Duodenal mucosa (tissue), 2 donors: ENCODE data around the gene CAST.

Source experiments
- H3K27ac ChIP-seq: one replicate; pipeline ENCODE4 v1.7.0; 2013; ENCODE audit warnings: low read depth, low read length
- H3K27me3 ChIP-seq, 2 donors: one replicate each; pipeline ENCODE4 v1.7.0; 2013; ENCODE audit warnings: low read length in 2 of 2, control low read depth in 1 of 2; ENCODE audit not compliant: insufficient read depth in 2 of 2, control insufficient read depth in 1 of 2
- H3K36me3 ChIP-seq, 2 donors: one replicate each; pipeline ENCODE4 v1.7.0; 2013; ENCODE audit warnings: low read length in 2 of 2, control low read depth in 1 of 2; ENCODE audit not compliant: insufficient read depth in 2 of 2, control insufficient read depth in 1 of 2
- H3K4me1 ChIP-seq, 2 donors: one replicate each; pipeline ENCODE4 v1.7.0; 2013; ENCODE audit warnings: low read length in 2 of 2, control low read depth in 1 of 2; ENCODE audit not compliant: insufficient read depth in 2 of 2, control insufficient read depth in 1 of 2
- H3K4me3 ChIP-seq, 2 donors: one replicate each; pipeline ENCODE4 v1.7.0; 2013; ENCODE audit warnings: low read length in 2 of 2, low read depth in 1 of 2
- H3K9ac ChIP-seq, 2 donors: one replicate each; pipeline ENCODE4 v1.7.0; 2013; ENCODE audit warnings: low read length in 2 of 2, low read depth in 1 of 2
- H3K9me3 ChIP-seq, 2 donors: one replicate each; pipeline ENCODE4 v1.7.0; 2013; ENCODE audit warnings: low read length in 2 of 2, control low read depth in 1 of 2; ENCODE audit not compliant: control insufficient read depth in 1 of 2

The CAST gene

DNA sequence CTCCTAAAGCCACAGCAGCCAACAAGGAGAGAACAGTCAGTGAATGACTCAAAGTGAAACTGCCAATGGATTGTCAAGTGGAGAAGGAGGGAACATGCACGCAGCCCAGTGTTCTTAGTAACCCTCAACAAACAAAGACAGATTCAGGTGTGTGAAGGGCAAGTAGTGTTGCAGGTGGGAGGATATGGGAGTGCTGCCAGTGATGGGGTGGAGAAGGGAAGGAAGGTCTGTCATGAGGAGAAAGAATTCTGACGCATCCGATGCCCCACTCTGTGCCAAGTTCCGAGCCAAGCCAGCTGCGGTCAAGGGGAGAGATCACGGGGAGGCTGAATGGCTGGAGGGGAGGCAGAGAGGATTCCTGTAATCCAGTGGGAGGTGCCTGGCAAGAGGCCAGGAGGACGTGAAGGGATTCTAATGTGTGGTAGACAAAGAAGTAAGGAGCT, 56.5 kb downstream of the CAST start:
- no peaks in the 10 kb centered on the region for H3K27me3 ChIP-seq
- H3K9me3 ChIP-seq, result no peaks in the 10 kb centered on the region
- H3K27ac ChIP-seq, result no peak overlapping the region
- H3K4me1 ChIP-seq, result peaks cover 51 to 61% of the 10 kb centered on the region in 2 donors
- H3K4me3 ChIP-seq, result peak overlapping the region in 1 of 2 donors; percentile 30
- H3K9ac ChIP-seq, result no peak overlapping the region
- no peaks in the 10 kb centered on the region for H3K36me3 ChIP-seq

DNA sequence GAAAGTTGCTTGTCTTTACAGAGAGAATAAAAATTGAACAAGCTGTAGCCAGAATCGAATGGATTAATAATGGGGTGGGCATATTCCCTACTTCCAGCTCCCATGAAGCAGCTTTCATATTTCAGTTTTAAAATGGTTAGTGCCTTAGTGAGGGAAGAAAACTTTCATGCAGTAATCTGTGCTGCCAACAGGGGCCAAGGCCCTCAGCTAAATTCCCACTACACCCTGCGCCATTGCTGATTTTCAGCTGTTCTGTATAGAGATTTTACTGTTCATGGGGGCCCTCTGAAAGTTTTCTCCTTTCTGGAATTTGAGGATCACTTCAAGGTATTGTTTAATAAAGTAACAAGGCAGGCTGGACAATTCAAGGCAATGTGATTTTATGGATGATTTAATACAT, 58.2 kb downstream of the CAST start:
- H3K9me3 ChIP-seq, result no peaks in the 10 kb centered on the region
- no peak overlapping the region for H3K4me3 ChIP-seq
- H3K9ac ChIP-seq, result no peak overlapping the region
- peaks cover 34 to 43% of the 10 kb centered on the region in 2 donors for H3K4me1 ChIP-seq
- no peaks in the 10 kb centered on the region for H3K27me3 ChIP-seq
- no peak overlapping the region for H3K27ac ChIP-seq
- H3K36me3 ChIP-seq, result peaks cover 6% of the 10 kb centered on the region in 2 donors

DNA sequence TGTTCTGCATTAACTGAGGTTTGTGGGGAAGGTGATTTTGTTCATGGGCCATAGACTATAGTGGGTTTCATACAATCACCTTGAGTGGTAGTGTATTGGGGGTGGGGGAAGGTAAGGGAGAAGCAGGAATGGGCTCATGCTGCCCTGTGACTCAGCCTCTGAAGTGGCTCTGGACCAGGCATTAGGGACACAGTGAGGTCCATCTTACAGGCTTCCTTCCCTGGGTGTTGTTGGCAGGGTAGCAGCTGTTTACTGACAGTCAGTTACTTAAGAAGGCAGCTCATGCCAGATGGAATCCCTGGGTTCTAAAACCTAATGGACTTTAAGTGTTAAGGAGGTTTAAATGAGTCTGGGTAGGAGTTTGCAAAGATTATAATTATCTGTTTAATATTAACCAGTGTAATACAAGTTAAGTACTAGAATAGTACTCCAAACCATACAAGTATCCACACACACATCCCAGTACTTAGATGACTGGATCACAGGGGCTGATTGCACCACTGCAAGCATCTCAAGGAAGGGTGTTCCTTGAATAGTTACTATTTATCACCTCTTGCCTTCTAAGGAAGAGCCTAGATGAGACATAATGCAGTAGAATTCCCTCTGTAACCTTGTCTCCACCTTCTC, 59.3 kb downstream of the CAST start:
- H3K9ac ChIP-seq, result no peak overlapping the region
- peaks cover 7% of the 10 kb centered on the region in 2 donors for H3K36me3 ChIP-seq
- no peaks in the 10 kb centered on the region for H3K27me3 ChIP-seq
- peaks cover 30 to 33% of the 10 kb centered on the region in 2 donors for H3K4me1 ChIP-seq
- no peaks in the 10 kb centered on the region for H3K9me3 ChIP-seq
- H3K27ac ChIP-seq, result no peak overlapping the region
- no peak overlapping the region for H3K4me3 ChIP-seq

- Histone ChIP-seq H3K36me3 (peaks cover 14 to 28% of the 10 kb centered on the region in 2 donors), H3K9me3 (no peaks in the 10 kb centered on the region), H3K27me3 (no peaks in the 10 kb centered on the region), H3K27ac (no peak overlapping the region), H3K9ac (no peak overlapping the region), H3K4me3 (no peak overlapping the region), H3K4me1 (peaks cover 8 to 9% of the 10 kb centered on the region in 2 donors)
Measured at GRCh38 chr5:96725257-96725656, 63.1 kb downstream of the CAST start.

DNA sequence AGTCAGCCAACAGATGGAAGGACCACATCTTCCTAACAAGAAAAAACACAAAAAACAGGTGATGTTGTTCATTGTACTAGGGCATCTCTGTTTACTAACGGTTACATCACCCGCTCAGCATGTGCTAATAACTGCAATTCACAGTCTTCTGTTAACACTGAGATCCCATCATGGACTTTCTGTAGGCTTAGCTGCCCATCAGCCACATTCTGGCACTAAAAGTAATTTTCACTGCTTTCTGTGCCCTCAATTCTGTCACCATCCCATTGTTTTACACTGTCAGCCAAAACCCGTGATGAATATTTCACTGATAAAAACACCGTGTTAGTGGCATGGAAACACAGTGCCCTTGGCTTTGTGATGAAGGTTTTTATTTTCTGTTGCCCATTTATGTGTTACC, 64.6 kb downstream of the CAST start:
- no peak overlapping the region for H3K9ac ChIP-seq
- H3K4me3 ChIP-seq, result no peak overlapping the region
- H3K4me1 ChIP-seq, result peaks cover 2 to 3% of the 10 kb centered on the region in 2 donors
- H3K27me3 ChIP-seq, result no peaks in the 10 kb centered on the region
- no peak overlapping the region for H3K27ac ChIP-seq
- H3K36me3 ChIP-seq, result peaks cover 19 to 38% of the 10 kb centered on the region in 2 donors
- no peaks in the 10 kb centered on the region for H3K9me3 ChIP-seq

- no peaks in the 10 kb centered on the region for H3K9me3 ChIP-seq
- peaks cover 22 to 38% of the 10 kb centered on the region in 2 donors for H3K36me3 ChIP-seq
- H3K4me1 ChIP-seq, result peaks cover 0 to 3% of the 10 kb centered on the region in 2 donors
- no peaks in the 10 kb centered on the region for H3K27me3 ChIP-seq
- no peak overlapping the region for H3K4me3 ChIP-seq
- H3K27ac ChIP-seq, result no peak overlapping the region
- H3K9ac ChIP-seq, result no peak overlapping the region
Measured at GRCh38 chr5:96729156-96729555, 67.0 kb downstream of the CAST start.

DNA sequence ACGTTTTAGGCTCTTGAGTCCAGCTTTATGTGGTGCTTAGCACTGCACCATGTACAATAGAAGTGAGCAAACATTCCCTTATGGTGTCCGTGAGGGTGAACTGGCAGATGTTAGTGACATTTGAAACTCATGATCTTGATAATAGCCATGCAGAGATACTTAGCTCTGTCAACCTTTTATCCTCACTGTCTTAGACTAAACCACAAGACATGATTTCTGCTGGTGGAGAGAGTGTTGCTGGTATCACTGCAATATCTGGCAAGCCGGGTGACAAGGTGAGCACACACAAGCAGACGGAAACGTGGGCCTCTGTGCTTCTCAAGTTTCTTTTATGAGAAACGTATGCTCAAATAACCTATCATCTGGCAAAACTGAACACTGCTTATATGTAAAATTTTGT, 68.4 kb downstream of the CAST start:
- H3K4me1 ChIP-seq, result peaks cover 0 to 3% of the 10 kb centered on the region in 2 donors
- no peak overlapping the region for H3K4me3 ChIP-seq
- peaks cover 20 to 41% of the 10 kb centered on the region in 2 donors for H3K36me3 ChIP-seq
- no peak overlapping the region for H3K9ac ChIP-seq
- H3K27ac ChIP-seq, result no peak overlapping the region
- H3K9me3 ChIP-seq, result no peaks in the 10 kb centered on the region
- no peaks in the 10 kb centered on the region for H3K27me3 ChIP-seq

DNA sequence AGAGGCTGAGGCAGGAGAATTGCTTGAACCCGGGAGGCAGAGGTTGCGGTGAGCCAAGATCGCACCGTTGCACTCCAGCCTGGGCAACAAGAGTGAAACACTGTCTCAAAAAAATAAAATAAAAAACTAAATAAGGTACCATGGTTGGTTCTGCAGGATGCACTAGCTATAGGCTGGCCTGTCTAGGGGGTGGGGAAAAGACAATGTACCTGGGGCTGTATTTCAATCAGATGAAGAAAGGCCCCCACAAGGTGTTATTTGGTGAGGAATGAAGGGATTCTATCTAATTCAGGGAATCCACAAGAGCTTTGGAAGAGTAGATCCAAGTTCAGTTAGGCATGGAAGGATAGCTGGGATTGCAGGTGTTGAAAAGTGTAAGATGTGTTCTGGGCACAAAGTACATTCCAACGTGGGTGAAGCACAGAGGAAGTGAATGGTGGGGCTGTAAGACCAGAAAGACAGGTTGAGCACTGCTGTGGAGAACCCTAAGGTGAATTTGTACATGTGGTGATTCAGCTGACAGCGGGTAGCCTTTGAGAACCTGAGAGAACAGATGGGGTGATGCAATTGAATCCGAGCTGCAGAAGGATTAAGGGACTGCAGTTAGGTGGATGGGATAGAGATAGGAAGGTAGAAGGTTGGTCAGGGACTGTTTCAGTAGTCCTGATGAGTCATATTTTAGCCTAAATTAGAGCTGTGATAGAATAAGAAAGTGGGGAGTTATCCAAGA, 71.8 kb downstream of the CAST start:
- peaks cover 0 to 3% of the 10 kb centered on the region in 2 donors for H3K4me1 ChIP-seq
- H3K9ac ChIP-seq, result no peak overlapping the region
- no peak overlapping the region for H3K27ac ChIP-seq
- peaks cover 35 to 58% of the 10 kb centered on the region in 2 donors for H3K36me3 ChIP-seq
- H3K4me3 ChIP-seq, result no peak overlapping the region
- no peaks in the 10 kb centered on the region for H3K27me3 ChIP-seq
- no peaks in the 10 kb centered on the region for H3K9me3 ChIP-seq

DNA sequence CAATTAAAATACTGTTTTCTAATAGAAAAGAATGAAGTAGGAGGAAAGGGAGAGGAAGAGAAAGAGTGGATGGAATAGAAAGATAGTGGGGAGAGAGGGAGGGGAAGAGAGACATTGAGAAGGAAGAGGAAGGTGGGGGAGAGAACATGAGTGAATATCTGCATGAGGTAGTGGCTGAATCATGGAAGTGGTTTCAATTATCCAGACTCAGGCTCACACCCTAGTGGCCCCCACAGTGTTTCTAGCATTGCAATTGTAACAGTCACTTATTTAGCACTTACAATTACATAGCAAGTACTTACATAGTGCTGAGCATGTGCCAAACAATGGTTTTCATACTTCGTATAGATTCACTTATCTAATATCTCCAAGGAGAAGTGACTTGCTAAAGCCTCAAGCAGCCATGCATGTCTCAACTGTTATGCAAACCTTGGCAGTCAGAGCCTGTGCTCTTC, 72.7 kb downstream of the CAST start:
- H3K9ac ChIP-seq, result no peak overlapping the region
- peaks cover 38 to 62% of the 10 kb centered on the region in 2 donors for H3K36me3 ChIP-seq
- H3K27me3 ChIP-seq, result no peaks in the 10 kb centered on the region
- no peak overlapping the region for H3K27ac ChIP-seq
- peaks cover 0 to 3% of the 10 kb centered on the region in 2 donors for H3K4me1 ChIP-seq
- no peak overlapping the region for H3K4me3 ChIP-seq
- no peaks in the 10 kb centered on the region for H3K9me3 ChIP-seq

GRCh38 chr5:96736937-96737336, 74.8 kb downstream of the CAST start:
- no peaks in the 10 kb centered on the region for H3K27me3 ChIP-seq
- H3K4me3 ChIP-seq, result no peak overlapping the region
- peaks cover 49 to 69% of the 10 kb centered on the region in 2 donors for H3K36me3 ChIP-seq
- H3K4me1 ChIP-seq, result peaks cover 0 to 3% of the 10 kb centered on the region in 2 donors
- H3K9me3 ChIP-seq, result no peaks in the 10 kb centered on the region
- no peak overlapping the region for H3K27ac ChIP-seq
- H3K9ac ChIP-seq, result no peak overlapping the region
